Osteocyte (in vitro differentiated cells): ENCODE data around the gene SPATS1. TPM values are rescaled to one million over a fixed set of nuclear protein-coding genes. Genes with fewer than 3 reads are reported as not detected.
"Not testable (repeated sequence)": the region's sequence is repeated elsewhere in the genome, so short reads cannot be mapped to it uniquely, and the experiment has no call there.

ENCODE experiments used
- DNase-seq: peaks from one replicate; pipeline ENCODE4 v3.0.0; 2021; ENCODE audit warnings: mixed read lengths; ENCODE audit not compliant: unreplicated experiment; ENCODE audit errors: extremely low spot score
- H3K27ac Mint-ChIP-seq: one replicate; pipeline ENCODE4 v1.8.0; 2021; ENCODE audit warnings: mild to moderate bottlenecking, mixed read lengths; ENCODE audit not compliant: unreplicated experiment
- H3K27me3 Mint-ChIP-seq: one replicate; pipeline ENCODE4 v1.8.0; 2021; ENCODE audit warnings: mixed read lengths; ENCODE audit not compliant: unreplicated experiment
- H3K36me3 Mint-ChIP-seq: one replicate; pipeline ENCODE4 v1.8.0; 2021; ENCODE audit warnings: mixed read lengths; ENCODE audit not compliant: unreplicated experiment
- H3K4me1 Mint-ChIP-seq: one replicate; pipeline ENCODE4 v1.8.0; 2021; ENCODE audit warnings: mixed read lengths; ENCODE audit not compliant: unreplicated experiment
- H3K4me3 Mint-ChIP-seq: one replicate; pipeline ENCODE4 v1.8.0; 2021; ENCODE audit warnings: mild to moderate bottlenecking, moderate library complexity, mixed read lengths; ENCODE audit not compliant: unreplicated experiment
- H3K9me3 Mint-ChIP-seq: one replicate; pipeline ENCODE4 v1.8.0; 2021; ENCODE audit warnings: mixed read lengths; ENCODE audit not compliant: unreplicated experiment
- CTCF ChIP-seq: fragments of 200-600 bp; sonication (generic); IDR thresholded peaks from 2 replicates; pipeline ENCODE4 v1.5.0; 2021; ENCODE audit warnings: antibody characterized with exemption, mild to moderate bottlenecking, moderate library complexity
- total RNA-seq: library from RNA; stranded (reverse); gene quantifications from 2 replicates; pipeline ENCODE4 v1.2.1, GENCODE V29; 2021

The SPATS1 gene
- total RNA-seq, 1 donor from 2014 or later, result not detected

GRCh38 chr6:44316481-44316880 is 26.0 kb upstream of the SPATS1 start:
- Mint-ChIP-seq H3K27ac (no peak overlapping the region), H3K27me3 (peaks cover 50% of the 10 kb centered on the region), H3K4me3 (no peak overlapping the region), H3K4me1 (peaks cover 13% of the 10 kb centered on the region), H3K36me3 (peaks cover 2% of the 10 kb centered on the region), H3K9me3 (no peaks in the 10 kb centered on the region)
- no peak for DNase-seq
- no peak for TF ChIP-seq CTCF

GRCh38 chr6:44317136-44317631 is 25.3 kb upstream of the SPATS1 start:
- not testable (repeated sequence) for H3K9me3 Mint-ChIP-seq, H3K36me3 Mint-ChIP-seq, H3K4me1 Mint-ChIP-seq, H3K4me3 Mint-ChIP-seq, DNase-seq, H3K27ac Mint-ChIP-seq
- H3K27me3 Mint-ChIP-seq, result peaks cover 53% of the 10 kb centered on the region

DNA sequence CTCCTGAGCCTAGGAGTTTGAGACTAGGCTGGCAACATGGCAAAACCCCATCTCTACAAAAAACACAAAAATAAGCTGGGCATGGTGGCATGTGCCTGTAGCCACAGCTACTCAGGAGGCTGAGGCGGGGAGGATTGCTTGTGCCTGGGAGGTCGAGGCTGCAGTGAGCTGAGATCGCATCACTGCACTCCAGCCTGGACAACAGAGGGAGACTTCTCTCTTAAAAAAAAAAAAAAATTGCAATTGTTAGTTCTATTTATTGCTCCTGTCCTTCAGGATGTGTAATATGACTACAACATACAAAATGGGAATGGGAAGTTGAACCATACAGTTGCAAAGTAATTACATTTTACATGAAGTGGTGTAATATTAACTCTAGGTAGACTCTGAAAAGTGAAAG is 21.2 kb upstream of the SPATS1 start:
- Mint-ChIP-seq H3K4me1 (no peaks in the 10 kb centered on the region), H3K36me3 (no peaks in the 10 kb centered on the region), H3K27ac (no peak overlapping the region), H3K9me3 (no peaks in the 10 kb centered on the region), H3K4me3 (no peak overlapping the region), H3K27me3 (peaks cover 55% of the 10 kb centered on the region)
- DNase-seq, result no peak
- TF ChIP-seq CTCF, result no peak

DNA sequence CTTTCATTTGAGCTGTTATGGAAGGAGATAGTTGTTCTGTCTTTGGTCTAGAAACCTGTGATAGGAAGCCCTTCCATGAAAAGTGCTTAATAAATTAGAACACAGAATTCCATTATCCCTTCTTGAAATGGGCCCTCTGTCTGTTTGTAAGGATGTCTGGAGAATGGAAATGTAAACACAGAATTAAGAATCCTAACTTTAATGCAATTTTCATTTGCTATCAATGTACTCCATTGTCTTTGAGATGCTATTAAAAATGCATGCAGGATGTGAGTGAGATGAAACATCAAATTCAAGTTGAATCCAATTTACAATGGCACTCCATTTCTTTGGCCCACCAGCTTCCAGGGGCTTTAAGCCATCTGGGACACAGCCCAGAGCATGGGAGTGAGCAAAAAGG is 15.4 kb upstream of the SPATS1 start:
- H3K36me3 Mint-ChIP-seq, result no peaks in the 10 kb centered on the region
- no peak for DNase-seq
- H3K4me3 Mint-ChIP-seq, result no peak overlapping the region
- no peak overlapping the region for H3K27ac Mint-ChIP-seq
- peaks cover 61% of the 10 kb centered on the region for H3K27me3 Mint-ChIP-seq
- H3K4me1 Mint-ChIP-seq, result no peaks in the 10 kb centered on the region
- no peaks in the 10 kb centered on the region for H3K9me3 Mint-ChIP-seq
- no peak for TF ChIP-seq CTCF

DNA sequence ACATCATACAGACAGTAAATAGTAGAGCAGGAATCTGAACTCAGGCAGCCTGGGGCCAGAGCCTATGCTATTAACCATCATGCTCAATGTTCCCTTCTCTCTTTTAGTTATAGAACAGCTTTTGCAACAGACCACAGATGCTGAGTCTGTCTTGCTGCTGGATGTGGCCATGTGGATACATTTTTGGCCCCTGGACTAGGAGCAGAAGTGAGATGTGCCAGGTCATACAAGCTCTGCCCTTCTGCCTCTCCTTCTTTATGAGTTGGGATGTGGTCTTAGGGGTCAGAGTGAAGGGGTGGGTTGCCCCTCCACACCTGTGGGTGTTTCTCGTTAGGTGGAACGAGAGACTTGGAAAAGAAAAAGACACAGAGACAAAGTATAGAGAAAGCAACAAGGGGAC is 14.7 kb upstream of the SPATS1 start:
- no peaks in the 10 kb centered on the region for H3K9me3 Mint-ChIP-seq

DNA sequence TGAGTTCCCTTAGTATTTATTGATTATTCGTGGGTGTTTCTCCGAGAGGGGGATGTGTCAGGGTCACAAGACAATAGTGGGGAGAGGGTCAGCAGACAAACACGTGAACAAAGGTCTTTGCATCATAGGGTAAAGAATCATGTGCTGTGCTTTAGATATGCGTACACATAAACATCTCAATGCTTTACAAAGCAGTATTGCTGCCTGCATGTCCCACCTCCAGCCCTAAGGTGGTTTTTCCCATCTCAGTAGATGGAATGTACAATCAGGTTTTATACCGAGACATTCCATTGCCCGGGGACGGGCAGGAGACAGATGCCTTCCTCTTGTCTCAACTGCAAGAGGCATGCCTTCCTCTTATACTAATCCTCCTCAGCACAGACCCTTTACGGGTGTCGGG is 14.2 kb upstream of the SPATS1 start:
- not testable (repeated sequence) for H3K4me3 Mint-ChIP-seq, DNase-seq, H3K36me3 Mint-ChIP-seq, H3K4me1 Mint-ChIP-seq, H3K9me3 Mint-ChIP-seq, H3K27ac Mint-ChIP-seq
- H3K27me3 Mint-ChIP-seq, result peaks cover 66% of the 10 kb centered on the region

More for the DNA sequence above, 14.7 kb upstream of the SPATS1 start:
- Mint-ChIP-seq H3K27me3 (peaks cover 64% of the 10 kb centered on the region), H3K4me3 (no peak overlapping the region), H3K4me1 (no peaks in the 10 kb centered on the region), H3K27ac (no peak overlapping the region), H3K36me3 (no peaks in the 10 kb centered on the region)
- TF ChIP-seq CTCF, result no peak
- DNase-seq, result no peak
